ENCODE data around the gene ZNF101.

ZNF101 gene

GRCh38 chr19:19630426-19630825 lies 38.2 kb upstream of the ZNF101 start:
- Histone ChIP-seq H3K36me3 (ENCODE audit: control insufficient read depth, insufficient read depth, low read length) (peaks cover 33% of the 10 kb centered on the region), H3K4me3 (ENCODE audit: extremely low read depth, insufficient read depth, low read length, poor library complexity, severe bottlenecking) (no peak overlapping the region), H3K9me3 (ENCODE audit: control insufficient read depth, low read length) (no peaks in the 10 kb centered on the region), H3K4me1 (ENCODE audit: control insufficient read depth, insufficient read depth, low read length, poor library complexity, severe bottlenecking) (peaks cover 5% of the 10 kb centered on the region), H3K27ac (ENCODE audit: low read depth, low read length, severe bottlenecking) (no peak overlapping the region)
- WGBS, 2 experiments (ENCODE audit: insufficient coverage in 2 of 2) = 100% methylated on average over 2 of the region's 2 CpGs; no CpG with 5 or more reads in 1 of the 2 experiments

DNA sequence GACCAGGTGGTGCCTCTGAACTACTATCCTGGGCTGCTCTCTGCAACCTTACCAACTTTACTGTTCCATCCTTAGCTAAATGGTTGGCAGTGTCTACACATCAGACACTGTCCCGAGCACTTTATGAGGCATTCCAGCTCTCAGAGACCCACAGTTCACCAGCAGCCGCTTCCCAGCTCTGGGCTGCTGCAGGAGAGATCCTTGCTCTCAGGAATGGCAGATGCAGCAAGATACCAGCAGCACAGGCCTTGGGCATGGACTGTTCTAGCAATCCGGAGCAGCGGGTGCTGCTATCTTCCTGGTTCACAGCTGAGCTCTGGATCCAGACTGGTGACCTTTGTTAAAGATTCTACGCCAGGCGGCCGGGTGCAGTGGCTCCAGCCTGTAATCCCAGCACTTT lies 37.3 kb upstream of the ZNF101 start:
- Histone ChIP-seq H3K9me3 (ENCODE audit: control insufficient read depth, low read length) (no peaks in the 10 kb centered on the region), H3K4me1 (ENCODE audit: control insufficient read depth, insufficient read depth, low read length, poor library complexity, severe bottlenecking) (peaks cover 1% of the 10 kb centered on the region), H3K36me3 (ENCODE audit: control insufficient read depth, insufficient read depth, low read length) (peaks cover 41% of the 10 kb centered on the region), H3K4me3 (ENCODE audit: extremely low read depth, insufficient read depth, low read length, poor library complexity, severe bottlenecking) (no peak overlapping the region), H3K27ac (ENCODE audit: low read depth, low read length, severe bottlenecking) (no peak overlapping the region)
- 92 to 100% methylated on average over 4 to 7 of the region's 7 CpGs for WGBS, 2 experiments (ENCODE audit: insufficient coverage in 2 of 2)

- Histone ChIP-seq H3K4me3 (ENCODE audit: extremely low read depth, insufficient read depth, low read length, poor library complexity, severe bottlenecking) (no peak overlapping the region), H3K4me1 (ENCODE audit: control insufficient read depth, insufficient read depth, low read length, poor library complexity, severe bottlenecking) (no peaks in the 10 kb centered on the region), H3K9me3 (ENCODE audit: control insufficient read depth, low read length) (no peaks in the 10 kb centered on the region), H3K36me3 (ENCODE audit: control insufficient read depth, insufficient read depth, low read length) (peaks cover 50% of the 10 kb centered on the region), H3K27ac (ENCODE audit: low read depth, low read length, severe bottlenecking) (no peak overlapping the region)
- 87 to 95% methylated on average over 5 of the region's 5 CpGs for WGBS, 2 experiments (ENCODE audit: insufficient coverage in 2 of 2)
Observed at GRCh38 chr19:19632661-19633060, 36.0 kb upstream of the ZNF101 start.

GRCh38 chr19:19633711-19634515 lies 34.7 kb upstream of the ZNF101 start:
- no peak overlapping the region for H3K4me3 ChIP-seq (ENCODE audit: extremely low read depth, insufficient read depth, low read length, poor library complexity, severe bottlenecking)
- whole genome bisulfite sequencing, 2 experiments (ENCODE audit: insufficient coverage in 2 of 2) = 93 to 94% methylated on average over 19 to 20 of the region's 22 CpGs
- no peaks in the 10 kb centered on the region for H3K4me1 ChIP-seq (ENCODE audit: control insufficient read depth, insufficient read depth, low read length, poor library complexity, severe bottlenecking)
- H3K36me3 ChIP-seq (ENCODE audit: control insufficient read depth, insufficient read depth, low read length) = peaks cover 50% of the 10 kb centered on the region
- H3K9me3 ChIP-seq (ENCODE audit: control insufficient read depth, low read length) = no peaks in the 10 kb centered on the region
- H3K27ac ChIP-seq (ENCODE audit: low read depth, low read length, severe bottlenecking) = no peak overlapping the region

- WGBS, 2 experiments (ENCODE audit: insufficient coverage in 2 of 2) = 94% methylated on average over 34 to 36 of the region's 36 CpGs
- no peak overlapping the region for H3K27ac ChIP-seq (ENCODE audit: low read depth, low read length, severe bottlenecking)
- H3K4me1 ChIP-seq (ENCODE audit: control insufficient read depth, insufficient read depth, low read length, poor library complexity, severe bottlenecking) = no peaks in the 10 kb centered on the region
- H3K36me3 ChIP-seq (ENCODE audit: control insufficient read depth, insufficient read depth, low read length) = peaks cover 55% of the 10 kb centered on the region
- H3K4me3 ChIP-seq (ENCODE audit: extremely low read depth, insufficient read depth, low read length, poor library complexity, severe bottlenecking) = no peak overlapping the region
- H3K9me3 ChIP-seq (ENCODE audit: control insufficient read depth, low read length) = no peaks in the 10 kb centered on the region
Observed at GRCh38 chr19:19634516-19635312, 33.9 kb upstream of the ZNF101 start.

GRCh38 chr19:19635313-19635702 lies 33.3 kb upstream of the ZNF101 start:
- 96% methylated on average over 14 of the region's 14 CpGs for WGBS, 2 experiments (ENCODE audit: insufficient coverage in 2 of 2)
- no peaks in the 10 kb centered on the region for H3K4me1 ChIP-seq (ENCODE audit: control insufficient read depth, insufficient read depth, low read length, poor library complexity, severe bottlenecking)
- H3K9me3 ChIP-seq (ENCODE audit: control insufficient read depth, low read length) = no peaks in the 10 kb centered on the region

DNA sequence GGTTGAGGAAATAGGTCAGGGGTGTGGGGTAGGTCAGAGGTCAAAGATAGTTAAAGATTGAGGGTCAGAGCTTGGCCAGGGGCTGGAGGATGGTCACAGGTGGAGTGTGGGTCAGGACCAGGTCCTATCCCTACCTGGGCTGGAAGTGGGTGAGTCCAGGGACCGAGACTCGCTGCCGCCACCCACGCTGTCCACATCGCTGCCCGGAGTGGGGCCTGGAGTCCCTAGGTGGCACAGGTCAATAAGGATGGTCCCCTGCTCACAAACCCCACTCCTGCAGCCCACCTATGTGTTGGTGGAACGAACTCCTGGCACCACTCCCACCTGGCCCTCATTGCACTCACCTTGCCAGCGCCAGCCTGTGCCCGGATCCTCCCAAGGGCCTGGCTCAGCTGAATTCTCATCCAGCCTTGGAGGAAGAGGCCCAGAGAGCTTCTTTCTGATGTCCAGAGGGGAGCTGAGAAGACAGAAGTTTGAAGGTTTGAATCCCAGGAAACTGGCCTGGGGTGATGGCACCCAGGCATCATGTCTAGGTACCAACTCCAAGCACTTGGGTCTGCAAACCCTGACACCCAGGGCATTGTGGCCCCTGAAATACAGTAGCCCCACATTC lies 32.0 kb upstream of the ZNF101 start:
- H3K9me3 ChIP-seq (ENCODE audit: control insufficient read depth, low read length) = no peaks in the 10 kb centered on the region
- H3K4me3 ChIP-seq (ENCODE audit: extremely low read depth, insufficient read depth, low read length, poor library complexity, severe bottlenecking) = no peak overlapping the region
- 96 to 98% methylated on average over 4 to 8 of the region's 9 CpGs for whole genome bisulfite sequencing, 2 experiments (ENCODE audit: insufficient coverage in 2 of 2)
- no peaks in the 10 kb centered on the region for H3K4me1 ChIP-seq (ENCODE audit: control insufficient read depth, insufficient read depth, low read length, poor library complexity, severe bottlenecking)
- H3K27ac ChIP-seq (ENCODE audit: low read depth, low read length, severe bottlenecking) = no peak overlapping the region
- H3K36me3 ChIP-seq (ENCODE audit: control insufficient read depth, insufficient read depth, low read length) = peaks cover 59% of the 10 kb centered on the region

More at GRCh38 chr19:19635313-19635702, 33.3 kb upstream of the ZNF101 start:
- Histone ChIP-seq H3K27ac (ENCODE audit: low read depth, low read length, severe bottlenecking) (no peak overlapping the region), H3K4me3 (ENCODE audit: extremely low read depth, insufficient read depth, low read length, poor library complexity, severe bottlenecking) (no peak overlapping the region), H3K36me3 (ENCODE audit: control insufficient read depth, insufficient read depth, low read length) (peaks cover 57% of the 10 kb centered on the region)

- Histone ChIP-seq H3K4me1 (ENCODE audit: control insufficient read depth, insufficient read depth, low read length, poor library complexity, severe bottlenecking) (no peaks in the 10 kb centered on the region), H3K27ac (ENCODE audit: low read depth, low read length, severe bottlenecking) (no peak overlapping the region), H3K36me3 (ENCODE audit: control insufficient read depth, insufficient read depth, low read length) (peaks cover 61% of the 10 kb centered on the region), H3K4me3 (ENCODE audit: extremely low read depth, insufficient read depth, low read length, poor library complexity, severe bottlenecking) (no peak overlapping the region), H3K9me3 (ENCODE audit: control insufficient read depth, low read length) (no peaks in the 10 kb centered on the region)
- 91 to 96% methylated on average over 12 to 27 of the region's 27 CpGs for WGBS, 2 experiments (ENCODE audit: insufficient coverage in 2 of 2)
Observed at GRCh38 chr19:19637186-19637522, 31.5 kb upstream of the ZNF101 start.

DNA sequence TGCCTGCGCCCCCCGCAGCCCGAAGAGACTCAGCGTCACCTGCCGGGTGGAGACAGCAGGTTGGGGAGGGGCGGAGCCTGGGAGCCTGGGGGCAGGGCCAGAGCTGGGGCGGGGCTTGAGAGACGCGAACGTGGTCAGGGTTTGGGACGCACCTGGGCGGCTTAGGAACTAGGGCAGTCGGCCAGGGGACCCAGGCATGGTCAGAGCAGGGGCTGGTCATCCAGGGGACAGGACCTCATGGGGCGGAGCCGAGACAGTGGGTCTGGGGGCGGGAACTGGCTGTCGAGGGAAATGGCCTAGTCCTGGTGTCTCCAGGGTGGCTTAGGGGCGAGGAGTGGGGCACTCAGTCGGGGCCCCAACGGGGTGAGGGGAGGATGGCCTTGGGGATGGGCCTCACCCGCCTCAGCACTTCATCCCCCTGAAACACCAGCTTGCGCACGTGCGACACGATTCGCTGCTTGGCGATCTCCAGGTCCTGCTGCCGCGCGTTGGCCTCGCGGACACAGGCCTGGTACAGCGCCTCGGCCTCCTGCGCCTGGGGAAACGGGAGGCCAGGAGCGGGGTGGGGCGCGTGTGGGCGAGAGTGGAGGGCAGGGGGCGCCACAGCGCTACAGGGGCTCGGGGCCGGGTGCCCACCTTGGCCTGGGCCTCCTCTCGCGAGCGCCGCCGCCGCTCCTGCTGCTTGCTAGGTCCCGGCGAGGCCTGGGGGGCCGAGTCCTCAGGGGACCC lies 31.0 kb upstream of the ZNF101 start:
- Histone ChIP-seq H3K4me1 (ENCODE audit: control insufficient read depth, insufficient read depth, low read length, poor library complexity, severe bottlenecking) (no peaks in the 10 kb centered on the region), H3K27ac (ENCODE audit: low read depth, low read length, severe bottlenecking) (no peak overlapping the region), H3K9me3 (ENCODE audit: control insufficient read depth, low read length) (no peaks in the 10 kb centered on the region), H3K36me3 (ENCODE audit: control insufficient read depth, insufficient read depth, low read length) (peaks cover 57% of the 10 kb centered on the region), H3K4me3 (ENCODE audit: extremely low read depth, insufficient read depth, low read length, poor library complexity, severe bottlenecking) (no peak overlapping the region)
- WGBS, 2 experiments (ENCODE audit: insufficient coverage in 2 of 2) = 95 to 96% methylated on average over 40 to 49 of the region's 53 CpGs

DNA sequence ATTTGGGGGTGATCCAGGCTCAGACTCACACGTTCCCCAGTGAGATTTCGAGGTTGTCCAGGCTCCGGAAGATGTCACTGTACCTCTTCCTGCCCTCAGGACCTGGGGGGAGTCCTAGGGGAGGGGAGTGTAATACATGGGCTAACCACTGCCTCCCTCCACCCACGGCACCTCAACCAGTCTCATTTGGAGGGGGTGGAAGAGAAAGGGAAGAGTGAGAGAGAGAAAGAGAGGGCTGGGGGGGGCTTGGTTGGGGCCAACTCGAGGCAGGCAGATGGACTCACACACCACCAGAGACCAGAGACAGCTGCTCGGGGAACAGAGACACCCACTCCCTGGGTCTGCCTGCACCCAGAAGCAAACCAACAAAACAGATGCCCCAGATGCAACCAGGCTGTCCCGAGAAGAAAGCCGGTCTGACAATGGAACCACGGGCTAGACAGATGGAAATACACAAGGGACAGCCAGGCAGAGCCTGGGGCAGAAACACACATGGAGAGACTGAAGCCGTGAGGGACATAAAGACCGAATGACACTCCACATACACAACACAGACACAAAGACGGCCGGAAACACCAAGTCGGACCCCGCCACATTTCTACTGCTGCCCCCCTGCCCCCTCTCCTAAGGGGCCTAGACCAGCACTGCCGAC lies 26.0 kb upstream of the ZNF101 start:
- peaks cover 7% of the 10 kb centered on the region for H3K4me1 ChIP-seq (ENCODE audit: control insufficient read depth, insufficient read depth, low read length, poor library complexity, severe bottlenecking)
- no peaks in the 10 kb centered on the region for H3K9me3 ChIP-seq (ENCODE audit: control insufficient read depth, low read length)
- peak overlapping the region; percentile 10 for H3K27ac ChIP-seq (ENCODE audit: low read depth, low read length, severe bottlenecking)
- H3K4me3 ChIP-seq (ENCODE audit: extremely low read depth, insufficient read depth, low read length, poor library complexity, severe bottlenecking) = peak overlapping the region; percentile 79
- WGBS, 2 experiments (ENCODE audit: insufficient coverage in 2 of 2) = 0 to 20% methylated on average over 3 to 14 of the region's 16 CpGs
- H3K36me3 ChIP-seq (ENCODE audit: control insufficient read depth, insufficient read depth, low read length) = peaks cover 48% of the 10 kb centered on the region
